Measurements from ENCODE around the gene NKX2-1.

Gene NKX2-1

DNA sequence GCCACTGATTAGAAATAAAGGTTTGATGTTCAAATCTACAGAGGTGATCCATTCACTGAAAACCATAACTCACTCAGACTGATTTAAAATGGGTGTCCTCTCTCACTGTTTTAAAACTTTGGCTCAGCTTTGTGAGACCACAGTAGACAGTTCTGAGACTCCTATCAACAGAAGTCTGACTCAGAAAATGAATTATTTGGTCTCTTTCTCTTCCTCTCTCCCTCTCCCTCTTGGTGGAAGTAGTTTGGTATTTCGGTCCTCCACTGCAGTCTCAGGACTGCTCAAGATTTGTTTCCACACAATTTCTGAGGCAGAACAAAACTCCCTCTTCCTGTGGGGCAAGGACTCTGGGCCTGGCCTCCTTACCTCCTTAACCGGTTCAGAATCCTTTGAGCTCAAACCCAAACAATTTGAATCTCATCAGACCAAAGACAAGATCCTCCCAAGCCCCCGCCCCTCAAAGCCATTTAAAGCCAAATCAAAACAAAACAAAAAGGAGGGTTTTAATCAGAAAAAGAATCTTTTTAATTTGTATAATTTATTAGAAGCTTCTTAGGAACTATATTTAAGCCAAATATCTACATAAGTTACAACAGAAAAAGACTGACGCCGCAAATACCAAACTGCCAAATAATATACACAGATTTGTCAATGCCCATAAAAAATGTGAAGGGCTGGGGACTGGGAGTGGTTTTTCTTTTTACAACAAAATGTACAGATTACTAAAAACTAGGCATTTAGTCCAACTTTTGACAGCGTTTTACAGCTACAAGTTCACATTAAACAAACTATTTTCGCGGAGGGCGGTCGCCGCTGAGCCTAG, 3.9 kb downstream of the NKX2-1 start:
- Histone ChIP-seq H3K79me2 (ENCODE audit: control insufficient read depth, low read length) (no peaks in the 10 kb centered on the region), H3K36me3 (ENCODE audit: control insufficient read depth, low read length) (no peaks in the 10 kb centered on the region), H3K9me2 (replicated peaks; ENCODE audit: control insufficient read depth, low read length) (no peaks in the 10 kb centered on the region), H3K4me2 (ENCODE audit: low read length) (no peak overlapping the region), H3K9me3 (ENCODE audit: control insufficient read depth, insufficient read depth, low read length) (no peaks in the 10 kb centered on the region; the same call in 1 of the 2 replicates), H4K20me1 (ENCODE audit: control insufficient read depth, insufficient read depth, low read depth, low read length) (no peaks in the 10 kb centered on the region), H3K27me3 (ENCODE audit: control insufficient read depth, low read length) (no peaks in the 10 kb centered on the region), H3K4me3 (ENCODE audit: low read length) (no peak overlapping the region), H3K4me1 (ENCODE audit: control insufficient read depth, low read length) (no peaks in the 10 kb centered on the region), H3K27ac (ENCODE audit: low read depth, low read length) (no peak overlapping the region), H3F3A (ENCODE audit: control insufficient read depth, insufficient read depth) (no peaks in the 10 kb centered on the region)
- no peak for TF ChIP-seq EZH2phosphoT487 (IDR thresholded peaks at IDR 0.05; ENCODE audit: borderline replicate concordance, low read length)
- TF ChIP-seq, protein P1, sequence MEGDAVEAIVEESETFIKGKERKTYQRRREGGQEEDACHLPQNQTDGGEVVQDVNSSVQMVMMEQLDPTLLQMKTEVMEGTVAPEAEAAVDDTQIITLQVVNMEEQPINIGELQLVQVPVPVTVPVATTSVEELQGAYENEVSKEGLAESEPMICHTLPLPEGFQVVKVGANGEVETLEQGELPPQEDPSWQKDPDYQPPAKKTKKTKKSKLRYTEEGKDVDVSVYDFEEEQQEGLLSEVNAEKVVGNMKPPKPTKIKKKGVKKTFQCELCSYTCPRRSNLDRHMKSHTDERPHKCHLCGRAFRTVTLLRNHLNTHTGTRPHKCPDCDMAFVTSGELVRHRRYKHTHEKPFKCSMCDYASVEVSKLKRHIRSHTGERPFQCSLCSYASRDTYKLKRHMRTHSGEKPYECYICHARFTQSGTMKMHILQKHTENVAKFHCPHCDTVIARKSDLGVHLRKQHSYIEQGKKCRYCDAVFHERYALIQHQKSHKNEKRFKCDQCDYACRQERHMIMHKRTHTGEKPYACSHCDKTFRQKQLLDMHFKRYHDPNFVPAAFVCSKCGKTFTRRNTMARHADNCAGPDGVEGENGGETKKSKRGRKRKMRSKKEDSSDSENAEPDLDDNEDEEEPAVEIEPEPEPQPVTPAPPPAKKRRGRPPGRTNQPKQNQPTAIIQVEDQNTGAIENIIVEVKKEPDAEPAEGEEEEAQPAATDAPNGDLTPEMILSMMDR (IDR thresholded peaks at IDR 0.05; ENCODE audit: low read depth, low read length, poor library complexity, severe bottlenecking) = no peak

DNA sequence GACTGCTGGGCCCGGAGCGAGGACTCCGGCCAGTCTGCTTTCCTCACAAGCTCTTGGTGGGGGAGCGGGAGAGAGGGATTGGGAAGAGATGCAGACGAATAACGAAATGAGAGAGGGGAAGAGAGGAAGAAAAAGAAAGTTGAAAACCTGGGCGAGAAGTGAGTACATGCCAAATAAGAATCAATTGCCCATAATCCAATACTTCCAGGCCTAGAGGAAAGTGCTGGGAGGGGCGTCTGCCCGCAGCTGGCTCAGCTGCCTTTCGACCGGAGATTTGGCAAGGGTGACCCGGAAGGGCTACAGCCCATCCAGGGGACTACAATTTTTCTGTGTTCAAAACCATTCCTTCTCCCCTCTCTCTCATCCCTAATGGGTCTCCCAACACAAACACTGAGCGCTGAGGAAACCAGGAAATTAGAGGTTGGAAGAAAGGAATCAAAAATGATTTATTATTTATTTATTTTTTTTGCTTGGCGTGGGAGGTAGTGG, 4.9 kb downstream of the NKX2-1 start:
- Histone ChIP-seq H3K36me3 (ENCODE audit: control insufficient read depth, low read length) (no peaks in the 10 kb centered on the region), H3K4me3 (ENCODE audit: low read length) (no peak overlapping the region), H4K20me1 (ENCODE audit: control insufficient read depth, insufficient read depth, low read depth, low read length) (no peaks in the 10 kb centered on the region), H3K27ac (ENCODE audit: low read depth, low read length) (no peak overlapping the region), H3K4me1 (ENCODE audit: control insufficient read depth, low read length) (no peaks in the 10 kb centered on the region), H3K79me2 (ENCODE audit: control insufficient read depth, low read length) (no peaks in the 10 kb centered on the region), H3K9me3 (ENCODE audit: control insufficient read depth, insufficient read depth, low read length) (no peaks in the 10 kb centered on the region; the same call in 1 of the 2 replicates), H3K27me3 (ENCODE audit: control insufficient read depth, low read length) (no peaks in the 10 kb centered on the region), H3K4me2 (ENCODE audit: low read length) (no peak overlapping the region), H3K9me2 (replicated peaks; ENCODE audit: control insufficient read depth, low read length) (no peaks in the 10 kb centered on the region), H3F3A (ENCODE audit: control insufficient read depth, insufficient read depth) (no peaks in the 10 kb centered on the region)
- TF ChIP-seq, protein P1 (IDR thresholded peaks at IDR 0.05; ENCODE audit: low read depth, low read length, poor library complexity, severe bottlenecking) = no peak
- TF ChIP-seq EZH2phosphoT487 (IDR thresholded peaks at IDR 0.05; ENCODE audit: borderline replicate concordance, low read length) = no peak

DNA sequence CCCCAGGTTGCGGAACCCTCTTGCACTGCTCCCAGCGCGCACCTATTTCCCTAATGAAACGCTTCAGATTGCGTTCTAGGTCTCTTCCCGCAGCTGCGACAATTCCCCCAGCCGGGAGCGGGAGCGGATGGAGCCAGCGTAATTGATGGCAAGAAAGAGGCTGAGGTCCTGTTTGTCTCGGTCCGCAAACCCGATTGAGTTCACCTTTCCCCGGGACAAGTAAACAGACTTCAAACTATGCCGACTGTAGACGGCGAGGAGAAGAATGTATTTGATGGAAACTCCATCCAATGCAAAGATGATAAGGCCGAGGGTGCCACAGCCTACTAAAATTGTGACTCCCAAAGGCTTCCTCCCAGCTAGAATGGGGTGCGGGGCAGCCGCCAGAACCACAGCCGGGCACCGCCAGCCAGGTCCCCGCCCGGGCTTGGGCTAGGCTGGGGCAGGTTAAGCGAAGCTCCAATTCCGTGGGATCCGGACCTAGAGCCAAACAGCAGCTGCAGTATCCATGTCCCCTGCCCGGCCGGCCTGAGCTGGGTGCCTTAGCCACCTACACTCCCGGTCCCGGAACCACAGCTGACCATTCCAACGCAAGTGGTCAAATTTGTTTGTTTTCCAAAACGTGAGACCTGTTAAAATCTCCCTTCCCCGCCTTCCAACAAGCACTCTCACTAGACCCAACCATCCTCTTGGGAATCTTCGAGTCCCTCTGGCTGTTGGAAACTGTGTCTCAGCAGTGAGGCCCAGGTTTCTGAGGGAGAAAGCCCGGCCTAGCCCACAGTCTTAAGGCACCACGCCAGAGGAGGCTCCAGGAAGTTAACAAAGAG, 5.5 kb downstream of the NKX2-1 start:
- Histone ChIP-seq H3K4me1 (ENCODE audit: control insufficient read depth, low read length) (no peaks in the 10 kb centered on the region), H3K4me2 (ENCODE audit: low read length) (no peak overlapping the region), H3K9me3 (ENCODE audit: control insufficient read depth, insufficient read depth, low read length) (no peaks in the 10 kb centered on the region; the same call in 1 of the 2 replicates), H3K79me2 (ENCODE audit: control insufficient read depth, low read length) (no peaks in the 10 kb centered on the region), H3K36me3 (ENCODE audit: control insufficient read depth, low read length) (no peaks in the 10 kb centered on the region), H3K9me2 (replicated peaks; ENCODE audit: control insufficient read depth, low read length) (no peaks in the 10 kb centered on the region), H3F3A (ENCODE audit: control insufficient read depth, insufficient read depth) (no peaks in the 10 kb centered on the region), H3K27me3 (ENCODE audit: control insufficient read depth, low read length) (no peaks in the 10 kb centered on the region), H3K4me3 (ENCODE audit: low read length) (no peak overlapping the region), H4K20me1 (ENCODE audit: control insufficient read depth, insufficient read depth, low read depth, low read length) (no peaks in the 10 kb centered on the region), H3K27ac (ENCODE audit: low read depth, low read length) (no peak overlapping the region)
- TF ChIP-seq EZH2phosphoT487 (IDR thresholded peaks at IDR 0.05; ENCODE audit: borderline replicate concordance, low read length) = no peak
- TF ChIP-seq, protein P1 (IDR thresholded peaks at IDR 0.05; ENCODE audit: low read depth, low read length, poor library complexity, severe bottlenecking) = no peak
